ENCODE results near the gene CEP89.
"Not testable (repeated sequence)": the region's sequence is repeated elsewhere in the genome, so short reads cannot be mapped to it uniquely, and the experiment has no call there.

CEP89 gene

DNA sequence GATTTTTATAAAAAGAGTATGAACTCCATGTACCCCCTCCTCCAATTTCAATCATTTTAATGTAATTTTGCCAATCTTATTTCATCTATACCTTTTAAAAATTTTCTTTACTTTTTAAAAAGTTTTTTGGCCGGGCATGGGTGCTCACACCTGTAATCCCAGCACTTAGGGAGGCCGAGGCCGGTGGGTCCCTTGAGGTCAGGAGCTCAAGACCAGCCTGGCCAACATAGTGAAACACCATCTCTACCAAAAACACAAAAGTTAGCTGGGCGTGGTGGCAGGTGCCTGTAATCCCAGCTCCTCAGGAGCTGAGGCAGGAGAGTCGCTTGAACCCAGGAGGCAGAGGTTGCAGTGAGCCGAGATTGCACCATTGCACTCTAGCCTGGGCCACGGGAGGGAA is 138.4 kb downstream of the CEP89 start:
- not testable (repeated sequence) for DNase-seq (ENCODE audit: low spot score)

DNA sequence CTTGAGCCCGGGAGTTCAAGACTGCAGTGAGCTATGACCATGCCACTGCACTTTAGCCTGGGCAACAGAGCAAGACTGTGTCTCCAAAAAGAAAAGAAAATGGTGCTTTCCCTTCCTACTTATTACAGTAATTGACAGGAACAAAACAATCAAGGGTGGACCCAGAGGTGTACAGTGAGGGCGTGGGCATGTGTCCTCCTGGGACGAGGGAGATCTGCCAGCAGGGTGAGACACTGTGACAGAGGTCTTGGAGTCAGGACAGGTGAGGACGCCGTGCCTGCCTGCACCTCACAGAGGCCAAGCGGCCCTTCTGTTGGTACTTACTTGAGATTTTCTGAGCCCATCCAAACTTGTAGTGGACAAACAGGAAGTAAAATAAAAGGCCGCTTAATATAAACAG is 138.9 kb downstream of the CEP89 start:
- DNase-seq (ENCODE audit: low spot score), result not testable (repeated sequence)

DNA sequence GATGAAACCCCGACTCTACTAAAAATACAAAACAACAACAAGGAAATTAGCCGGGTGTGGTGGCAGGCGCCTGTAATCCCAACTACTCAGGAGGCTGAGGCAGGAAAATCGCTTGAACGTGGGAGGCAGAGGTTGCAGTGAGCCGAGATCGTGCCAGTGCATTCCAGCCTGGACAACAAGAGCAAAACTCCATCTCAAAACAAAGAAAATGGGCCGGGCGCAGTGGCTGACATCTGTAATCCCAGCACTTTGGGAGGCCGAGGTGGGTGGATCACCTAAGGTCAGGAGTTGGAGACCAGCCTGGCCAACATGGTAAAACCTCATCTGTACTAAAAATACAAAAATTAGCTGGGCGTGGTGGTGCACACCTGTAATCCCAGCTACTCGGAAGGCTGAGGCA is 139.7 kb downstream of the CEP89 start:
- not testable (repeated sequence) for DNase-seq (ENCODE audit: low spot score)

DNA sequence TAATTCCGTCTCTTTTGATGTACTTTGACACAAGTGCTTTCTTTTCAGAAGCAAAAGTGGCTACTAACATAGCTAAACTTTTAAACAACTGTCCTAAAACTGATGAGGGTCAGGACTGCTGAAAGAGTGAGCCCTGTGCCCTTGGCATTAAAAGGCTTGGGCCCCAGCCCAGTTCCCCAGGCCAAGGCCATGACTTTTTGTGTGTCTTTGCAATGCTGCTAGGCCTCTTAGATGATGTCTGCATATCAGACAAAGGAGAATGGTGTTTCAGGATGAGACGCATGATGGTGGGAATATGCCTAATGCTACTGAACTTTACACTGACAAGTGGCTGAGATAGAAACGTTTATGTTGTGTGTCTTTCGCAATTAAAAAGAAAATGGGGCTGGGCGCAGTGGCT is 140.1 kb downstream of the CEP89 start:
- DNase-seq (ENCODE audit: low spot score), result no peak

DNA sequence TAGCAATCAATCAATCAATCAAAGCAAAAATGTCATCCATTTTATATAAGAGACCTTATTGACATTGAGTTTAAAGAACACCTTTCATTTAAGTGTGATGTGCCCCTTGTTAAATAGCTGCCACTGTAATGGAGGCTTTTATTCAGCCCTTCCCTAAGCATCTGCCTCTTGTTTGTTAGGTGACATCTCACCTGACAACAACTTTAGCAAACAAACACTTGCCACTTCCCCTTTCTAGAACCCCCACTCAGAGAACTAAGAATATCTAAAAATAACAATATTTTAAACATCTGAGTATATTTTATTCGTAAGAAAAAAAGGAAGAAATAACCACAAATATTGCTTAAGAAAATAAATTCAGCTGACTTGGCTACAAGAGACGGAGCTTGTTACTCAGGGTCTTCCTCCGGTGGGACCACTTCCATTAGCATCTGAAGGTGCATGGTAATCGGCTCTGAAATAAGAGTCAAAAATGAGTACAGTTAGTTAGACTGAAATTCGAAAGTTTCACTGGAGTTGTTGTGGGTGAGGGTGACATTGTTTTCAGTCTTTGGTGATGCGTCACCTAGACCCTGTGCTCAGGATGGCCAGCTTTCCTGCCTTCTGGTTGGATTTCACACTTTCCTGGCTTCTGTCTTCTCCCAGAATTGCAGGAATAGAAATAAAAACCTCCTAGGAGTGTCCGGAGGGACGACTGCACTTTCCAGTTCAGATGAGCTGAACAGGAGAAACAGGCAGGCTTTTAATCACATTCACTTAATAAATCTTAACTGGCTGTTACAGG is 141.3 kb downstream of the CEP89 start:
- DNase-seq (ENCODE audit: low spot score), result no peak

DNA sequence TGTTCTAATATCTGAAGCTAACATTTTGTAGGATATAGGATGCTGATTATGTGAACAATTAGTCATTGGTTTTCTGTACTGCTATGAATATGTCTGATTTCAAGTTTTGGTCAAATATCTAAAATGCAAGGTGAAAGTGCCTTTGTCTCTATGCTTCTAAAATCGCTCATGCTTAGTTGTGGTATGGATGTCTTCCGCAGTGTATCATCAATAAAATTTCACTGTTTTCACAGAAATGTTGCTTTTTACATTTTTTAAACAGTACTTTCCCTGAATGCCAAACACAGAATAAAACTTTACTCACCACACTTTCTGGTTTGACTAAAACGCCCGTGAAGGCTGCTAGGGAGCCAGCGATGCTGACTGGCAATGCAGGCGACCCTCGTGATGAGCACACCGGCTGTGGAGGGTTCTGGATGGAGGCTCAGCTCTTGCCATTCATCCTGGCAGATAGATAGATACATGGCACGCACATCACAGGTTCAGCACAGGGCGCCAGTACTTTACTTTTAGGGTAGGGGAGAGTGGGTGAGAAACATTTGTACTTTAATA is 142.3 kb downstream of the CEP89 start:
- no peak for DNase-seq (ENCODE audit: low spot score)

DNA sequence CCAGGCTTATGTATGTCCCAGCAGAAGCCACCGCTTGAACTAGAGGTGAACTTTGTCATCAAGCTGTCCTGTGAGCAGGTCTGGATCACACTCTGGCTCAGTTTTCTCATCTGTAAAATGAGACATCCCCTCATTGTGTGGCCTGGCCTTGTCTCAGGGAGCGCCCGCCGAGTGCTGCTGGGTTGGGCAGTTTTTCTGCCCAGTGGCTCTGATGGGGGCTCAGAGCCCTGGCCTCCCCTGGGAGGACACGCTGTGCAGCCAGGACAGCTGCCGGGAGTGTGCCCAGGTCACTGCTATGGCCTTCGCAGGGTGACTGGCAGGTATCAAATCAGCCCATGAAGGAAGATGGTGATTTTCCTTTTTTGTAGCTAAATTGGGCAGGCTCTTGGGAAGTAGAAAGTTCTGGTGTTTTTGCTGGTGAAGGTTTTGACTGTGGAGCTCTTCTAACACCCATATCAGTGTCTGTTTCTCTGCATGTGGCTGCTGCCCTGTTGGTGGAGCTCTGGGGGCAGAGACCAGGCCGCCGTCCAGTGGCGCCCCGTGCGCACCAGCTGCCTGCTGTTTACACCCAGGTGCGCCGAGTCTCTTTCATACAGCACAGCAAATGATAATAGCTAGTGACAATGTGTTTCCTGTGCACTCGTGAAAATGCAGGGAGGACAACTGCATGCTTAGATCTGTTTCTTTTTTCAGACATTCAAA is 143.0 kb downstream of the CEP89 start:
- DNase-seq (ENCODE audit: low spot score), result no peak

DNA sequence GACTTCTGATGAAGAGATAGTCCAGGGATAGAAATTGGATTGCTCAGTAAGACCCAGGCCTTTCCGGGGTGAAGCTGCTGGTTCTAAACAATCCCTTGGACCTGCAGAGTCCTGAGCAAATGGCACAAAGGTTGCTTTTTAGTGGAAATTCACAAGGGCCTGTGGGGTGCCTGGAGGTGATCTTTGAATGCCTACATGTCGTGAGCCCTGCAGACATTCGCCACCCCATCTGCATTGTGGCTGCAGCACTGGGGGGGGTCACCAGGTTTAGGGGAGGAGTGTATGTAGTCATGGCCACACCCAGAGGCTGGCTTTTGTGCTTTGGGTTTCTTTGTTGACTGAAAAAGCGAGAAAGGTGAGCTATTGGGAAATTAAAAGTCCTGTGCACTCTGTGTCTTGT is 143.6 kb downstream of the CEP89 start:
- no peak for DNase-seq (ENCODE audit: low spot score)
